SK-N-SH (cell line): ENCODE measurements around the gene KSR2. TPM values are rescaled to one million over a fixed set of nuclear protein-coding genes. Genes with fewer than 3 reads are reported as not detected.
A peak's percentile ranks its signal among the peaks of the same experiment; 100 is the strongest.

Experiments used
- CTCF ChIA-PET: fragments of 300-600, 350-600 bp; formaldehyde crosslinking; extraction: SDS; loops from one replicate; lab custom pipeline; 2021; lab: Yijun Ruan, JAX
- POLR2A ChIA-PET: fragments of 350-600 bp; sonication (Branson Sonifier 250); formaldehyde crosslinking; extraction: SDS; loops from one replicate; lab custom pipeline; 2020; ENCODE audit warnings: antibody characterized with exemption, inconsistent platforms; lab: Yijun Ruan, JAX
- DNase-seq: peaks from one replicate; pipeline ENCODE4 v3.0.0; 2012
- H2AFZ ChIP-seq: fragments of 200-600 bp; sonication (generic); 2 replicates; pipeline ENCODE4 v1.8.1; 2016; ENCODE audit warnings: antibody characterized with exemption, mild to moderate bottlenecking, low read depth
- H3F3A ChIP-seq: fragments of 200-600 bp; sonication (generic); replicated peaks from 2 replicates; pipeline ENCODE3; 2016; ENCODE audit warnings: antibody characterized with exemption, mild to moderate bottlenecking; ENCODE audit not compliant: insufficient read depth
- H3K27ac ChIP-seq, 2 experiments: fragments of 200-500 bp in 1 of 2; fragments of 200-600 bp in 1 of 2; sonication (Bioruptor generic) in 1 of 2; sonication (generic), shearing (Covaris generic) in 1 of 2; 2 replicates each; pipeline versions ENCODE4 v1.5.1 to v1.6.1; 2014 to 2016; ENCODE audit warnings: low read depth in 2 of 2, inconsistent platforms in 1 of 2, low read length in 1 of 2, mild to moderate bottlenecking in 1 of 2, mixed read lengths in 1 of 2
- H3K27me3 ChIP-seq: fragments of 200-600 bp; sonication (generic), shearing (Covaris generic); 2 replicates; pipeline ENCODE4 v1.6.1; 2016; ENCODE audit warnings: mixed run types; ENCODE audit not compliant: insufficient read depth
- H3K36me3 ChIP-seq, 2 experiments: fragments of 200-500 bp in 1 of 2; fragments of 200-600 bp in 1 of 2; sonication (Bioruptor generic) in 1 of 2; sonication (generic) in 1 of 2; replicated peaks in 1 of 2; 2 replicates each; pipeline versions ENCODE3 to v1.5.1; 2014 to 2016; ENCODE audit warnings: low read length in 1 of 2, mild to moderate bottlenecking in 1 of 2; ENCODE audit not compliant: insufficient read depth in 2 of 2, control insufficient read depth in 1 of 2
- H3K4me1 ChIP-seq, 2 experiments: fragments of 200-500 bp in 1 of 2; fragments of 200-600 bp in 1 of 2; sonication (Bioruptor generic) in 1 of 2; sonication (generic), shearing (Covaris generic) in 1 of 2; 2 replicates each; pipeline versions ENCODE4 v1.5.1 to v1.6.1; 2014 to 2016; ENCODE audit warnings: low read depth in 1 of 2, low read length in 1 of 2, mixed run types in 1 of 2; ENCODE audit not compliant: insufficient read depth in 2 of 2, control insufficient read depth in 1 of 2
- H3K4me2 ChIP-seq: fragments of 200-600 bp; sonication (generic), shearing (Covaris generic); 2 replicates; pipeline ENCODE4 v1.6.1; 2017; ENCODE audit warnings: mixed run types
- H3K4me3 ChIP-seq, 2 experiments: fragments of 200-500 bp in 1 of 2; fragments of 200-600 bp in 1 of 2; sonication (Bioruptor generic) in 1 of 2; sonication (generic), shearing (Covaris generic) in 1 of 2; 2 replicates each; pipeline versions ENCODE4 v1.5.1 to v1.8.1; 2014 to 2016; ENCODE audit warnings: low read depth in 2 of 2, inconsistent platforms in 1 of 2, low read length in 1 of 2, mild to moderate bottlenecking in 1 of 2, mixed read lengths in 1 of 2, moderate library complexity in 1 of 2
- H3K79me2 ChIP-seq: fragments of 200-600 bp; sonication (generic); 2 replicates; pipeline ENCODE4 v1.8.1; 2017; ENCODE audit warnings: mild to moderate bottlenecking; ENCODE audit not compliant: insufficient read depth
- H3K9ac ChIP-seq: fragments of 200-600 bp; sonication (generic); 2 replicates; pipeline ENCODE4 v1.6.1; 2017; ENCODE audit warnings: mixed run types
- H3K9me2 ChIP-seq: fragments of 200-600 bp; sonication (generic); 2 replicates; pipeline ENCODE4 v1.6.1; 2017; ENCODE audit warnings: mixed run types
- H3K9me3 ChIP-seq: fragments of 200-600 bp; sonication (generic); 2 replicates; pipeline ENCODE4 v1.6.1; 2017; ENCODE audit warnings: mixed run types, mild to moderate bottlenecking, moderate library complexity
- H4K20me1 ChIP-seq: fragments of 200-600 bp; sonication (generic); 2 replicates; pipeline ENCODE4 v1.6.1; 2017; ENCODE audit warnings: mild to moderate bottlenecking, mixed run types; ENCODE audit not compliant: insufficient read depth
- EZH2phosphoT487 ChIP-seq: fragments of 200-600 bp; sonication (generic); IDR thresholded peaks from 2 replicates; pipeline ENCODE4 v1.6.1; 2017; ENCODE audit warnings: low read depth, mixed run types, mild to moderate bottlenecking, antibody characterized with exemption, moderate library complexity, borderline replicate concordance
- FOSL2 ChIP-seq: IDR thresholded peaks from 2 replicates; pipeline ENCODE4 v1.4.0; 2012; ENCODE audit warnings: low read depth, mild to moderate bottlenecking, moderate library complexity, borderline replicate concordance
- FOXJ3 ChIP-seq: sonication (generic); formaldehyde crosslinking; IDR thresholded peaks from 2 replicates; pipeline ENCODE4 v1.5.1; 2020; ENCODE audit warnings: mild to moderate bottlenecking, missing genetic modification reagents
- FOXM1 ChIP-seq: IDR thresholded peaks from 2 replicates; pipeline ENCODE4 v1.4.0; 2012; ENCODE audit warnings: low read depth, mild to moderate bottlenecking
- GABPA ChIP-seq: IDR thresholded peaks from 2 replicates; pipeline ENCODE4 v1.4.0; 2012; ENCODE audit warnings: low read depth, mild to moderate bottlenecking
- MEF2A ChIP-seq: IDR thresholded peaks from 2 replicates; pipeline ENCODE4 v1.4.0; 2012; ENCODE audit warnings: low read depth, borderline replicate concordance
- NRF1 ChIP-seq: IDR thresholded peaks from 2 replicates; pipeline ENCODE4 v1.6.1; 2012; ENCODE audit warnings: low read depth, mild to moderate bottlenecking, low read length
- RAD21 ChIP-seq: IDR thresholded peaks from 2 replicates; pipeline ENCODE4 v1.6.1; 2012; ENCODE audit warnings: mild to moderate bottlenecking, low read length
- RCOR1 ChIP-seq: fragments of 150-350 bp; IDR thresholded peaks from 2 replicates; pipeline ENCODE4 v1.6.1; 2017; ENCODE audit warnings: antibody characterized with exemption, low read length
- SMC3 ChIP-seq: IDR thresholded peaks from 2 replicates; pipeline ENCODE4 v1.6.1; 2012; ENCODE audit warnings: low read depth, low read length, improper control_type of control experiment
- TAF1 ChIP-seq: IDR thresholded peaks from 2 replicates; pipeline ENCODE4 v1.6.1; 2012; ENCODE audit warnings: low read depth, mild to moderate bottlenecking, low read length, moderate library complexity, borderline replicate concordance
- TCF12 ChIP-seq: IDR thresholded peaks from 2 replicates; pipeline ENCODE4 v1.4.0; 2012
- WGBS: methylation state at CpG from one replicate; pipeline ENCODE4 v1.1.6; 2017; ENCODE audit warnings: low lambda C conversion rate; 5-methylcytosine and 5-hydroxymethylcytosine counted together
- polyA plus RNA-seq, 3 experiments: library from polyadenylated mRNA; depleted of rRNA; stranded (reverse); fragments of >200 nt; gene quantifications; 2 replicates each; pipeline ENCODE4 v1.2.3, GENCODE V29; 2012
- TF ChIP-seq, protein P1 (sequence below): IDR thresholded peaks from 2 replicates; pipeline ENCODE4 v1.6.1; 2012; ENCODE audit warnings: mild to moderate bottlenecking, low read depth, low read length, moderate library complexity
- TF ChIP-seq, protein P2 (sequence below): IDR thresholded peaks from 2 replicates; pipeline ENCODE4 v1.4.0; 2012; ENCODE audit warnings: low read depth, borderline replicate concordance
- TF ChIP-seq, protein P3 (sequence below): fragments of 200-600 bp; sonication (generic); IDR thresholded peaks from 2 replicates; pipeline ENCODE4 v1.6.1; 2017; ENCODE audit warnings: antibody characterized with exemption, mild to moderate bottlenecking, moderate library complexity
- TF ChIP-seq, protein P4 (sequence below): IDR thresholded peaks from 2 replicates; pipeline ENCODE4 v1.4.0; 2012; ENCODE audit warnings: low read depth

Gene KSR2
- polyA plus RNA-seq, 1 of the 3 experiments (the other 2 are of a cell fraction), result 0.12 TPM

DNA sequence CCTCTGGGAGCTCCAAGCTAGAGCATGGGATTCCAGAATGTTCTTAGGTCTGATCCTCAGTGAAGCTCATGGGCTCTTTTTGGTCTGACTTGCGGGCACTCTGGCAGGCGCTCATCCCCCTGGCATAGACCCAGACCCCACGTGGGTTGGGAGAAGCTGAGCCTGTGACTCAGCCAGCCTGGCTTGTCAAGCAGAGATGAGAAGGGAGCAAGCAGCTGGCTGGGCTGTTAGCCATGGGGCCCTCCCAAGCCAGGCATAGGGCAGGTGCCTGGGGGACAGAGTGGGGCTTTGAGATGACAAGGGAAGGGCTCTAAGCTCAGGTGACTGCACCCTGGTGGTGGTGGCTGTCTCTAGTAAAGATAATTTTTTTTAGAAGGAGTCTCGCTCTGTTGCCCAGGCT is 527.0 kb downstream of the KSR2 start:
- DNase-seq, result no peak
- POLR2A ChIA-PET, result no interaction called here

DNA sequence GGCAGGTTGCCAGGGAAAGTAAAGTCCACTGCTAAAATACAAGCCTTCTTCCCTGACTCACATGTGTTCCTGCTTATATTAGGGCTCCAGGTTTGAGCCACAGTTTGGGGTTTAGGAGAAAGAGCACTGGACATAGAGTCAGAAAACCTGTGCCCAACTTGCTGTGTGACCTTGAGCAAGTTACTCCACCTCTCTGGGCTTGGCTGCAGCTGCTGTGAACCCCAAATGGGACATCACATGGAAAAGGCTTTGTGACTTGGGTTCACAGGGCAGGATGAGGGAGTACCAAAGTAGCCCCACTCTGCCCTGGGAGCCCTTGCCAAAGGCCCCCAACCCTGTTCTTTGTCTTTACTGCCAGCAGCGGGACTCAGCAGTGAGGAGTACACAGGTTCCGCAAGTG is 528.4 kb downstream of the KSR2 start:
- ChIA-PET CTCF (interaction anchor here (1.4 to 6.8 kb wide), 3 partner anchors 16 to 74 kb away, joined by 4 to 53 read pairs (median 5); no protein-coding TSS in a partner anchor), POLR2A (no interaction called here)
- Histone ChIP-seq H3K9ac (no peak overlapping the region), H3K27me3 (no peaks in the 10 kb centered on the region), H3K4me1 (peaks cover 0 to 47% of the 10 kb centered on the region in 2 experiments; a peak in 1 of 4 replicates), H3K9me2 (no peaks in the 10 kb centered on the region), H4K20me1 (no peaks in the 10 kb centered on the region), H3K27ac (peak overlapping the region in 1 of 2 experiments; percentile 95; a peak in 2 of 4 replicates), H3F3A (no peaks in the 10 kb centered on the region), H2AFZ (no peak overlapping the region), H3K4me3 (no peak overlapping the region), H3K36me3 (no peaks in the 10 kb centered on the region), H3K4me2 (no peak overlapping the region), H3K9me3 (no peaks in the 10 kb centered on the region), H3K79me2 (no peaks in the 10 kb centered on the region)
- no peak for DNase-seq
- TF ChIP-seq, protein P1, sequence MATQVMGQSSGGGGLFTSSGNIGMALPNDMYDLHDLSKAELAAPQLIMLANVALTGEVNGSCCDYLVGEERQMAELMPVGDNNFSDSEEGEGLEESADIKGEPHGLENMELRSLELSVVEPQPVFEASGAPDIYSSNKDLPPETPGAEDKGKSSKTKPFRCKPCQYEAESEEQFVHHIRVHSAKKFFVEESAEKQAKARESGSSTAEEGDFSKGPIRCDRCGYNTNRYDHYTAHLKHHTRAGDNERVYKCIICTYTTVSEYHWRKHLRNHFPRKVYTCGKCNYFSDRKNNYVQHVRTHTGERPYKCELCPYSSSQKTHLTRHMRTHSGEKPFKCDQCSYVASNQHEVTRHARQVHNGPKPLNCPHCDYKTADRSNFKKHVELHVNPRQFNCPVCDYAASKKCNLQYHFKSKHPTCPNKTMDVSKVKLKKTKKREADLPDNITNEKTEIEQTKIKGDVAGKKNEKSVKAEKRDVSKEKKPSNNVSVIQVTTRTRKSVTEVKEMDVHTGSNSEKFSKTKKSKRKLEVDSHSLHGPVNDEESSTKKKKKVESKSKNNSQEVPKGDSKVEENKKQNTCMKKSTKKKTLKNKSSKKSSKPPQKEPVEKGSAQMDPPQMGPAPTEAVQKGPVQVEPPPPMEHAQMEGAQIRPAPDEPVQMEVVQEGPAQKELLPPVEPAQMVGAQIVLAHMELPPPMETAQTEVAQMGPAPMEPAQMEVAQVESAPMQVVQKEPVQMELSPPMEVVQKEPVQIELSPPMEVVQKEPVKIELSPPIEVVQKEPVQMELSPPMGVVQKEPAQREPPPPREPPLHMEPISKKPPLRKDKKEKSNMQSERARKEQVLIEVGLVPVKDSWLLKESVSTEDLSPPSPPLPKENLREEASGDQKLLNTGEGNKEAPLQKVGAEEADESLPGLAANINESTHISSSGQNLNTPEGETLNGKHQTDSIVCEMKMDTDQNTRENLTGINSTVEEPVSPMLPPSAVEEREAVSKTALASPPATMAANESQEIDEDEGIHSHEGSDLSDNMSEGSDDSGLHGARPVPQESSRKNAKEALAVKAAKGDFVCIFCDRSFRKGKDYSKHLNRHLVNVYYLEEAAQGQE, result no peak
- TF ChIP-seq TCF12, result no peak
- TF ChIP-seq, protein P2, sequence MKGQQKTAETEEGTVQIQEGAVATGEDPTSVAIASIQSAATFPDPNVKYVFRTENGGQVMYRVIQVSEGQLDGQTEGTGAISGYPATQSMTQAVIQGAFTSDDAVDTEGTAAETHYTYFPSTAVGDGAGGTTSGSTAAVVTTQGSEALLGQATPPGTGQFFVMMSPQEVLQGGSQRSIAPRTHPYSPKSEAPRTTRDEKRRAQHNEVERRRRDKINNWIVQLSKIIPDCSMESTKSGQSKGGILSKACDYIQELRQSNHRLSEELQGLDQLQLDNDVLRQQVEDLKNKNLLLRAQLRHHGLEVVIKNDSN, result no peak
- 90% methylated on average over 2 of the region's 2 CpGs for WGBS

More for the DNA sequence above, 527.0 kb downstream of the KSR2 start:
- no peaks in the 10 kb centered on the region for H3K9me2 ChIP-seq
- no peaks in the 10 kb centered on the region for H4K20me1 ChIP-seq
- no peaks in the 10 kb centered on the region for H3K27me3 ChIP-seq
- H3K36me3 ChIP-seq, result no peaks in the 10 kb centered on the region
- no peak overlapping the region for H3K9ac ChIP-seq
- TF ChIP-seq MEF2A, result no peak
- TF ChIP-seq TAF1, result no peak
- TF ChIP-seq FOXJ3 (CRISPR knock-in tag), result no peak
- TF ChIP-seq GABPA, result no peak
- no peak for TF ChIP-seq NRF1
- no peak for TF ChIP-seq FOSL2
- TF ChIP-seq, protein P3, sequence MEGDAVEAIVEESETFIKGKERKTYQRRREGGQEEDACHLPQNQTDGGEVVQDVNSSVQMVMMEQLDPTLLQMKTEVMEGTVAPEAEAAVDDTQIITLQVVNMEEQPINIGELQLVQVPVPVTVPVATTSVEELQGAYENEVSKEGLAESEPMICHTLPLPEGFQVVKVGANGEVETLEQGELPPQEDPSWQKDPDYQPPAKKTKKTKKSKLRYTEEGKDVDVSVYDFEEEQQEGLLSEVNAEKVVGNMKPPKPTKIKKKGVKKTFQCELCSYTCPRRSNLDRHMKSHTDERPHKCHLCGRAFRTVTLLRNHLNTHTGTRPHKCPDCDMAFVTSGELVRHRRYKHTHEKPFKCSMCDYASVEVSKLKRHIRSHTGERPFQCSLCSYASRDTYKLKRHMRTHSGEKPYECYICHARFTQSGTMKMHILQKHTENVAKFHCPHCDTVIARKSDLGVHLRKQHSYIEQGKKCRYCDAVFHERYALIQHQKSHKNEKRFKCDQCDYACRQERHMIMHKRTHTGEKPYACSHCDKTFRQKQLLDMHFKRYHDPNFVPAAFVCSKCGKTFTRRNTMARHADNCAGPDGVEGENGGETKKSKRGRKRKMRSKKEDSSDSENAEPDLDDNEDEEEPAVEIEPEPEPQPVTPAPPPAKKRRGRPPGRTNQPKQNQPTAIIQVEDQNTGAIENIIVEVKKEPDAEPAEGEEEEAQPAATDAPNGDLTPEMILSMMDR, result no peak
- TF ChIP-seq EZH2phosphoT487, result no peak
- TF ChIP-seq, protein P4, sequence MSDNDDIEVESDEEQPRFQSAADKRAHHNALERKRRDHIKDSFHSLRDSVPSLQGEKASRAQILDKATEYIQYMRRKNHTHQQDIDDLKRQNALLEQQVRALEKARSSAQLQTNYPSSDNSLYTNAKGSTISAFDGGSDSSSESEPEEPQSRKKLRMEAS, result no peak
- TF ChIP-seq RAD21, result no peak
- TF ChIP-seq TCF12, result no peak
- TF ChIP-seq SMC3, result no peak
- TF ChIP-seq RCOR1, result no peak
- TF ChIP-seq FOXM1, result no peak
- TF ChIP-seq, protein P2, result no peak
- H3K9me3 ChIP-seq, result no peaks in the 10 kb centered on the region
- no peaks in the 10 kb centered on the region for H3K79me2 ChIP-seq
- no peak overlapping the region for H3K4me3 ChIP-seq
- no peaks in the 10 kb centered on the region for H3F3A ChIP-seq
- WGBS, result 17% methylated on average over 3 of the region's 4 CpGs
- peaks cover 0 to 40% of the 10 kb centered on the region in 2 experiments; a peak in 1 of 4 replicates for H3K4me1 ChIP-seq
- H3K4me2 ChIP-seq, result no peak overlapping the region
- H3K27ac ChIP-seq, result no peak overlapping the region; a peak in 1 of 4 replicates
- CTCF ChIA-PET, result interaction anchor here (0.7 to 6.8 kb wide), 8 partner anchors 11 to 416 kb away, joined by 3 to 53 read pairs (median 4); no protein-coding TSS in a partner anchor
- H2AFZ ChIP-seq, result no peak overlapping the region
